GM12872 (cell line): Measurements from ENCODE around the gene THSD4.

Source experiments
- CTCF ChIP-seq: IDR thresholded peaks from 3 replicates; pipeline ENCODE4 v1.5.1; 2011; ENCODE audit warnings: low read depth, mild to moderate bottlenecking, low read length, moderate library complexity; ENCODE audit not compliant: insufficient read depth

THSD4 gene

GRCh38 chr15:71657141-71657540 is 541.9 kb downstream of the THSD4 start:
- no peak for TF ChIP-seq CTCF

GRCh38 chr15:71658036-71658435 is 542.8 kb downstream of the THSD4 start:
- no peak for TF ChIP-seq CTCF

- no peak for TF ChIP-seq CTCF
Measured at GRCh38 chr15:71658827-71659729, 543.8 kb downstream of the THSD4 start.

GRCh38 chr15:71659730-71660067 is 544.4 kb downstream of the THSD4 start:
- no peak for TF ChIP-seq CTCF

- TF ChIP-seq CTCF: no peak
Measured at GRCh38 chr15:71660501-71660900, 545.2 kb downstream of the THSD4 start.

GRCh38 chr15:71662306-71662705 is 547.0 kb downstream of the THSD4 start:
- no peak for TF ChIP-seq CTCF

- no peak for TF ChIP-seq CTCF
Measured at GRCh38 chr15:71664622-71665021, 549.4 kb downstream of the THSD4 start.
